D721Med (cell line): ENCODE results near the gene POU6F2.

ENCODE experiments used
- DNase-seq: peaks from one replicate; pipeline ENCODE4 v3.0.0; 2011; ENCODE audit warnings: low spot score; ENCODE audit not compliant: insufficient read length
- FAIRE-seq: peaks from 2 replicates; lab custom pipeline; 2011; peaks lifted over from hg19 to GRCh38; lab: Jason Lieb, UNC
- CTCF ChIP-seq: IDR thresholded peaks from 2 replicates; pipeline ENCODE4 v1.5.1; 2012; ENCODE audit warnings: mild to moderate bottlenecking, control low read depth; ENCODE audit not compliant: insufficient read depth; ENCODE audit errors: missing control alignments

POU6F2 gene

GRCh38 chr7:39202041-39202440, 224.3 kb downstream of the POU6F2 start:
- no peak for DNase-seq
- no peak for TF ChIP-seq CTCF

DNA sequence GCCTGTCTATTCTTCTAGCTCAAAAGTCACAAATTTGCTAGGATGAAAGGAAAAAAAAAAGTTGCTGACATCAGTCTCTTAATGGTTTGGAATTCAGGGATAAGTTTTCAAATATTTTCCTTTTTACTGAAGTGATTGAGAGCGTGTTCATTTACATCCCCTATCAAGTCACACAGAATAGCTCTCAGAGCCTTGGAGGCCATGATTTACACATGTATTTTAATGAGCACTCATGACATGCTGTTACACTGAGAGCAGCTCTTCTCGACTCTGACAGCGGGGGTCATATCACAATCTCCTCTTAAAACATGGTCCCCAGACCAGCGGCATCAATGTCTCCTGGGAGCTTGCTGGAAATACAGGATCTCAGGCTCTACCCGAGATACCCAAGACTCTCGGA, 232.7 kb downstream of the POU6F2 start:
- FAIRE-seq (no peak), DNase-seq (no peak)
- no peak for TF ChIP-seq CTCF

More at GRCh38 chr7:39202041-39202440, 224.3 kb downstream of the POU6F2 start:
- no peak for FAIRE-seq

GRCh38 chr7:39211581-39211980, 233.9 kb downstream of the POU6F2 start:
- no peak for TF ChIP-seq CTCF
- FAIRE-seq, result no peak
- no peak for DNase-seq

- FAIRE-seq (no peak), DNase-seq (no peak)
- no peak for TF ChIP-seq CTCF
Observed at GRCh38 chr7:39212876-39213275, 235.2 kb downstream of the POU6F2 start.

DNA sequence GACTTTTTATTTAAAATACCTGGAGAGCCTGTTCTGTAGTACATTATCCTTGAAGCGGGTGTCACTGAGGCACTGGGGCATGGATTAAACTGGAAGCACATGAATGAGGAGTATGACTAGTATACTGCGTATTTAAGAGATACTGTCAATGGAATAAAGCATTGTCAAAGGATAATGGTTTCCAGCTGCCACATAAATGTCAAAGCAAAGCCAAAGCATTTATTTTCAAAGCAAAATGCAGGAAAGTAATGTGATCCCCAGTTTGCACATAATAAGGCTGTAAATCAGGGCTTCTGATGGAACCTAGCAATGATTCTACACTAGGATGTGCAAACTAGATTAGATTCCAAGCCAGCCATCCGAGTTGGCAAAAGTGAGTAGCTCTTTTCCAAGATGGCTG, 240.1 kb downstream of the POU6F2 start:
- FAIRE-seq (no peak), DNase-seq (no peak)
- TF ChIP-seq CTCF, result no peak

DNA sequence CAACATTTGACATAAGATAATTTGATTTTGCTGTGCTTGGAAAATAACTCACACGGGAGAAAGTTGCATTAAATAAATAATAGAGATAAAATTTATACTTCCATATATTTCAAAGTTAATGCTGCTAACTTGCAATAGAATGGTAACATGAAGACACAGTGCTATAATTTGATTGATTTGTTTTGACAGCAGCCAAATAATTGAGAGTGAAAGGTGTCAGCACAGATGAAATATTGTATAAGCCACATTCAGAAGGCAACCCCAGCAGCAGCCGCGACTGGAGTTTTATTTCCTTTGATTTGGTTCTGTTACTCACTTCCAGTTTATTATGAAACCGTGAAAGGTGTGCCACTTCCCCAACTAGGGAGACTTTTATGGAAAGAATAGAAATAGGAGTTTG, 242.2 kb downstream of the POU6F2 start:
- no peak for TF ChIP-seq CTCF
- DNase-seq (no peak), FAIRE-seq (no peak)

DNA sequence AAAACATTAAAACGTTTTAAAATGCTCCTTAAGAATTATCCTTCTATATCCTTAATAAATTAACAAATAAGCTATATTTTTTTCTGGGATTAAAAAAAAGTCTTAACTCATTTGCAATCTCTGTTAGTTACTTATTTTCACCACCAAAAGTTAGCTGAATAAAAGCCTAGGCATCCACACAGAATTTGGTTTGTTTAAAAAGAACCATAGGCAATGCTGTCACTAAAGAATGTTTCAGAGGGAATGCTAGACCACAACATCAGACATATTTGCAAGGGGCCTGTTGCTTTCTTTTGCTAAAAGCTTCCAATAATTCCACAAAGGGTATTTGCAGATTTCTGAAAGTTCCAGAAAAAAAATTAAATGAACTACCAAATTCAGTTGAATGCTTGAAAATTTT, 244.2 kb downstream of the POU6F2 start:
- no peak for DNase-seq
- FAIRE-seq, result no peak
- no peak for TF ChIP-seq CTCF
